Activated effector memory CD4-positive, alpha-beta T cell treated with anti-CD3 and anti-CD28 coated beads, Interleukin-2, amount 50 U/mL, for 16 hours (primary cell): ENCODE data around the gene IPO9.
"Not testable (repeated sequence)": the region's sequence is repeated elsewhere in the genome, so short reads cannot be mapped to it uniquely, and the experiment has no call there.

Experiments
- DNase-seq: peaks from one replicate; pipeline ENCODE4 v3.0.0-alpha.2; 2020

Gene IPO9

DNA sequence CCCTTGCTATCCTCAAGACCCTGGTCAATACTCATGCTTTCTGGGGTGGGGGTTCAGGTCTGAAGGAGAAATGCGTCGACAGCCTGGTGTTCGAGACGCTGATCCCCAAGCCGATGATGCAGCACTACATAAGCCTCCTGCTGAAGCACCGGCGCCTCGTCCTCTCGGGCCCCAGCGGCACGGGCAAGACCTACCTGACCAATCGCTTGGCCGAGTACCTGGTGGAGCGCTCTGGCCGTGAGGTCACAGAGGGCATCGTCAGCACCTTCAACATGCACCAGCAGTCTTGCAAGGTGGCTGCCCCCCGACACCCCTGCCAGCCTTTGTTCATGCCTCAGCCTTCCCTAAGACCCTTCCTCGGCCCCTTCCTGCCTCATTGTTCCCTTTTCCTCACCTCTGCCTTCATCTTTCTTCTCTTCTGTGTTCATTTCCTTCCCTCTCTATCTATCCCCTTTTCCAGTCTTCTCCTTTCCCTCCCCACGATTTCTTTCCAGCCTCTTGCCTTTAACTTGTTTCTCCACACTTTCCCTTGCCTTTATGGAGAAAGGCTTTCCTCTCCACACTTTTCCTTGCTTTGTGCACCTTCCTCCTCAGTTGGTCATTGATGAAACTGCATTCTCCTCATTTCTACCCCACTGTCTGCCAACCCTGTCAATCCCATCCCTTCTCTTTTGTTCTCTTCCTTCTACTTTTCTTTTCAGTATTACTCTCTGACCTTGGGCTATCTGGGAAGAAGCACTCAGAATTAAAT lies 18.3 kb upstream of the IPO9 start:
- no peak for DNase-seq

DNA sequence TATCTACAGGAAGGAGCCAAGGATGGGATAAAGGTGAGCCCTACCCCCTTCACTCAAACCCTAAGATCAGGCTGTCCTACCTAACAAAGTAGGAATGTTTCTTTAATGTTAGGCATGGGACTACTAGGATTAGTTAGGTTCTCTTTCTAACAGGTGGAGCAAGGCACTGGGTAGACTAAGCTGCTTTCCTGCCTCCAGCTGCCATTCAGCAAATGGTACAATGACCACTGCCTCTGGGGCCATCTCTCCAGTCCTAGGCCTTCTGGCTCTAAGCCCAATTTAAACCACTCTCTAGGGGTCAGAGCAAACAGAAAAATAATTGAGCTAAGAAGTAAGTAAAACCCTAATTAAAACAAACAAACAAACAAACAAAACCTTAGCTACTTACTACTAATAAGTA lies 15.7 kb upstream of the IPO9 start:
- DNase-seq: no peak

DNA sequence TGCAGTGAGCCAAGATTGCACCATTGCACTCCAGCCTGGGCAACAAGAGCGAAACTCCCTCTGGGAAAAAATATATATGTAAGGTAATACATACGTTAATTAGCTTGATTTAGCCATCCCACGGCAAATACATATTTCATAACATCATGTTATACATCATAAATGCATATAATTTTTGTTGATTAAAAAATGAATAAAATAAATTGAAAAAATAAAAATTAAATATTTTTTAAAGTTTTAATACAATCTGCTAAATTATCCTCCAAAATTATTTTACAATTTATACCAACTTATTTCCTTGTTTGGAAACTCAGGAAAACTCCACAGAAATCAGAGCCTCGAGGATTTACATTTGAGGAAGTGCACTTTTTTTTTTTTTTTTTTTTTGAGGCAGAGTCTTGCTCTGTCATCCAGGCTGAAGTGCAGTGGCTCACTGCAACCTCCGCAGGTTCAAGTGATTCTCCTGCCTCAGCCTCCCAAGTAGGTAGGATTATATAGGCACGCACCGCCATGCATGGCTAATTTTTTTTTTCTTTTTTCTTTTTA lies 12.6 kb upstream of the IPO9 start:
- no peak for DNase-seq

DNA sequence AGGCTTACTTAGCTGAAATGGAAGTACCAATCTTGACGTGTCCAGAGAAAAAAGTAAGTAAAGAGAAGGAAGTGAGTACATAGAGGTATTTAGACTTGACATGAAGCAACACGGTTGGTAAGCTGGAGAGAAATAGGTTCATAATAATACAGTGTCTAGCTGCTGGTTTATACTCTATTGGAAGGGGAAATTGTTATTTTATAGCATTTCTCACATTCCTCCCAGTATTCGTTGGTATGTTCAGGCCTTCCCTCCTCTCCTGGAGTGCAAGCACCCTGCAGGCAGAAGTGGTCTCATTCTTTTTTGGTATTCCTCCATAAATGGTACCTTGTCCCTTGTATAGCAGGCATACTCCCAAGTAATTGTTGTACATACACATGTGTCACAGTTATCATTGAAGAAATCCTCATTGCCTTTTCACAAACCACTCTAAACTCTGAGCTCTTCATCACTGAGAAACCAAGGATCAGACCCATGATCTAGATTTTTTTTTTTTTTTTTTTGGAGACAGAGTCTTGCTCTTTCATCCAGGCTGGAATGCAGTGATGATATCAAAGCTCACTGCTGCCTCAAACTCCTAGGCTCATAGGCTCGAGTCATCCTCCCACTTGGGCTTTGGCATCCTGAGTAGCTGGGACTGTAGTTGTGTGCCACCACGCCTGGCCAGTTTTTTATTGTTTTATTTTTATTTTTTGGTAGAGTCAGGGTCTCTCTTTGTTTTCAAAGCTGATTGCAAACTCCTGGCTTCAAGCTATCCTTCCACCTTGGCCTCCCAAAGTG lies 9.8 kb upstream of the IPO9 start:
- DNase-seq: no peak

DNA sequence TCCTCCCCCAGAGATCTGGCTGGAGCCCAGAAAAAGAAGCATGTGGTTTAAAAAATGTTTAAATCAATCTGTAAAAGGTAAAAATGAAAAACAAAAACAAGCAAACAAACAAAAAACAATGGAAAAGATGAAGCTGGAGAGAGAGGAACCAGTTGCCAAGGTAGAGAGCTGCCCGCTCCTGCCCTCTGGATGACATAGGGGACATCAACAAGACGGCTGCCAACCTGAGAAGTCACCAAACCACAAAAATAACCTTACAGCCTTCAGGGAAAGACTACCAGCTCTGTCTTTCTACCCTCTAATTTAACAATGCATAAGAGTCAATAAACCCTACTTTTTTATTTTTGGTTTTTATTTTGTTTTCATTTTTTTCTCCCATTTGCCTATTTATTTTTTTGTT lies 8.5 kb upstream of the IPO9 start:
- no peak for DNase-seq

DNA sequence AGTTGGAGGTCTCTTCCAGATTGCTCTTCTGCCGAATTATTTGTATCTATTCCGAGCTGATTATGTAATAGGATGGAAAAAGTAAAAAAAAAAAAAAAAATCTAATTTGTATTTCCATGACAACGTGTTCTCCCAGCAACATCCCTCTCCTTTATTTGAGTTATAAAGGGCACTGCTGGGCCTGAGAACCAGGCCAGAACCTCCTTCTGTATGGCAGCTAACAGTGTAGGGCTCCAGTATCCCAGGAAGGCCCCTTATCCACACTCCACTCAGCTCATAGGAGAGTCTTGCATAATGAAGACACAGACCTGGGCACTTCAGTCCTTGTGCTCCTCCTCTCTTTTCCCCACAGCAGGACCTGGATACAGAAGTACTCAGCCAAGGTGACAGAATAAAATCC lies 3.7 kb upstream of the IPO9 start:
- no peak for DNase-seq

DNA sequence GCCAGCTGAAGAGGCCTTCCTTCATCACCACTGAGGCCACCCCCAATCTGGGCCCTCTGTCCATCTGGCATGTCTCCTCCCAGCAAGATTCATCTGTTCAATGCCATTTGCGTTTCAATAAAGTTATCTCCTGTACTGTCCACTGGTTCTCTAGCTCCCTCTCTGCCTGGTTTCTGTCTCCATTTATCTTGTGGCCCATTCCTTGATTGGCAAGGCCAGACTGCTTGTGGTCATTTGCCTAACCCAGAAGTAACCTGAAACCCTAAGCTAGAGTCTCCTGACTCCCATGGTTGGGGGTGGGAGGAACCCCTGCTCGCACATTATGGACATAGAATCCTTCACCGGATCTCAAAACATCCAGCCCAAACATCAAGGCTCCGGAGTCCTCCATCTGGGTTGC lies 2.1 kb upstream of the IPO9 start:
- no peak for DNase-seq

DNA sequence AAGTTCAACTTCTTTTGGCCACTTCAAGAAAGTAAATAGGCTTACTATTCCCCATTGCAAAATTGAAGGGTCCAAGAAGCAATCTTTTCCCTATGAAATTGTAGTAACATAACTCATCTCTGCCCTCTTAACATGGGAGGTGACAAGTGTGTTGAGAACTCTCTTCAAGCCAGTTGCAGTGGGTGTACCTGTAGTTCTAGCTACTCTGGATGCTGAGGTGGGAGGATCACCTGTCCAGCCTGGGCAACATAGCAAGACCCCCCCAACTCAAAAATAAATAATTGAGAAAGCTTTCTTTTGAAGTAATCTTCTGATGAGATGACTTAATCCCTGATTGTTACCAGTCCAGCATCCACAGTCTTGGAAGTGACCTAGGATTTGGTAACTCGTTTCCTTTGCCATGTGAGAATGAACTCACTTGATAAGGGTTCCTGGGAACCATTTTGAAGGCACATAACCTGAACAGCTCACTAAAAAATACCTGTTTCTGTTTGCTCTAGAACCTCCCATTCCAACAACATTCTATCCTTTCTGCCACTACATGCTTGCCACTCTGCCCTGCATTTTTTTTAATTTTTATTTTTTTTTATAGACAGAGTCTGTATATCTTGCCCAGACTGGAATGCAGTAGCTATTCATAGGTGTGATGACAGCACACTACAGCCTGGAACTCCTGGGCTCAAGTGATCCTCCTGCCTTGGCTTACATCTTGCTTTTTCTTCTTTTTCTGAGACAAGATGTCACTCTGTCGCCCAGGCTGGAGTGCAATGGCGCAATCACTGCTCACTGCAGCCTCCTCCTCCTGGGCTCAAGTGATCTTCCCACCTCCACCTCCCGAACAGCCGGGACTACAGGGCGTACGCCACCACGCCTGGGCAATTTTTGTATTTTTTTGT lies 1.4 kb upstream of the IPO9 start:
- DNase-seq: no peak

DNA sequence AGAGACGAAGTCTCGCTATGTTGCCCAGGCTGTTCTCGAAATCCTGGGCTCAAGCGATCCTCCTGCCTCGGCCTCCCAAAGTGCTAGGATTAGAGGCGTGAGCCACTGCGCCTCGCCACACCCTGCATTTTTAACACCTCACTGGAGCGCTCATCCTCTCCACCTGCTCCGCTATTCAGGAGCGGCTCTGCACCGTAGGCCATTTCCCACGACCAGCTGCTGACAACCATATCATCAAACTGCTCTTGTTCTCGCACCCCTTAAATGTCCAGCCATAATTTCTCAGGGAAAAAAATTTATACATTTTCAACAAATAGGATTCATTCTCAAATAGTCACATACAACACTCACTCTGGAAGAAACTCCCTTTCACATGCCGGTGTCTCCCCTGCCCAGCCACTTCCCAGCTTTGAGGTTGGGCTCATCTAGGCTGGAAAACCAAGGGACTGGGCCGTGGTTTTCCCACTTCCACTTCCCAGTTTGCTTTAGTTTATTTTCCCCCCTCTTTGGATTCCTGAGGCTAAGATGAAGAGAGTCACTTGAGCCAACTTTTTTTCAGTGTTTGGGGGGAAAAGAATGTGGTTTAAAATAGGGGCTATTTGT lies 639 bp upstream of the IPO9 start:
- DNase-seq: no peak

DNA sequence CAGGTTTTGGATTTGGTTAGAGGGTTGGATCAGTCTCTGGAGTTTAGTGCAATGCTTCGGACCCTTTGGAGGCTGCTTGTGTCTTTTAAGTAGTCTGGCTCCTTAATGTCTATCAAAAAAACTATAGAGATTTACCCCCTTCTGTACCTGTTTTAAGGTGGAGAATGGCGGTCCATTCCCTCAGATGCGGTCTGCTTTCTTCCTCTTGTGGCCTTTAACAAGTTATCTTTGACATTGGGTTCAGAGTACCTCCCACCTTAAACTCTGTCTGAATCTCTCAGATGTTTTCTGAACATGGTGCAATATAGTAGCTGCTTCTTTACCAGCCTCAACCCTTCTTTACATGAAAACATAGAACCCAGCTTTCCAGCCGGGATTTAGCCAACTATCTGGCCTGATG lies 2.4 kb downstream of the IPO9 start:
- DNase-seq: no peak

DNA sequence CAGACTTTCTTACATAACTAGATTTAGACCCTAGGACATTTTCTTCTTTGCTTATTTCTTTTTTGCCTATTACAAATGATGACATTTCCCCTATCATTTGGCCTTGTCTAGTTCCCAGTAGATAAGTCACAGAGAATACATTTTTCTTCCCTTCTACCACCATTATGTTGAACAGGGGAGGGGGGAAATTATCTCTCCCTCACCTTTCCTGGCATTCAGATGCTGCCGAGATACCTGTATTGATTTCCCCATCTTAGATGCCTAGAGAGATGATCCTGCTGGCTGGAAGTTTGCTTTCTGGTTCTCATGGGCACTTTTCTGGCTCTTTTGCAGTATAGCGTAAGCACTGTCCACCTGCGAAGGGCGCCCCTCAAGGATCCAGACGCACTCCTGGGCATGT lies 5.7 kb downstream of the IPO9 start:
- no peak for DNase-seq

DNA sequence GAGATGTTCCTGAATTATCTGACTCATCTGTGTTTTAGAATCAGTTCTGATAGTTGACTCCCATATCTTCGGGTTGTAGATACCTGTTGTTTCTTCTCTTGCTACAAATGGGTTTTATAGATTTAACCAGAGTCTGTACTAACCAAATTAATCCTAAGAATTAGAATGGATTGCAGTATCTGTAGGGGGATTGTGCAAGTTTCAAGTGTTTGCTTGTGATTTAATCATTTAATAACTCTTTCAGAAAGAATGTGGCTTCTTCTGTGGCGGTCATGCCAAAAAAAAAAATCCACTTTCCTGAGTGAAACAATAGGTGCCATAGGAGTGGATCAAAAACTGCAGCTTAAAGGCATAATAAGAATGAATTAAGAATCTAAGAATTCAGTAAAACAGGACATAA lies 9.4 kb downstream of the IPO9 start:
- no peak for DNase-seq

DNA sequence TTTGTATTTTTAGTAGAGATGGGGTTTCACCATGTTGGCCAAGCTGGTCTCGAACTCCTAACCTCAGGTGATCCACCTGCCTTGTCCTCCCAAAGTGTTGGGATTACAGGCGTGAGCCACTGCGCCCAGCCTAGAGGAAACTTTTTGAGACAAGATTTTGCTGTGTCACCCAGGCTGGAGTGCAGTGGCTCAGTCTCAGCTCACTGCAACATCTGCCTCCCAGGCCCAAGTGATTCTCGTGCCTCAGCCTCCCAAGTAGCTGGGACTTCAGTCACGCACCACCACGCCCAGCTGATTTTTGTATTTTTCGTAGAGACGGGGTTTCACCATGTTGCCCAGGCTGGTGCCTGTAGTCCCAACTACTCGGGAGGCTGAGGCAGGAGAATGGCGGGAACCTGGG lies 10.1 kb downstream of the IPO9 start:
- not testable (repeated sequence) for DNase-seq

DNA sequence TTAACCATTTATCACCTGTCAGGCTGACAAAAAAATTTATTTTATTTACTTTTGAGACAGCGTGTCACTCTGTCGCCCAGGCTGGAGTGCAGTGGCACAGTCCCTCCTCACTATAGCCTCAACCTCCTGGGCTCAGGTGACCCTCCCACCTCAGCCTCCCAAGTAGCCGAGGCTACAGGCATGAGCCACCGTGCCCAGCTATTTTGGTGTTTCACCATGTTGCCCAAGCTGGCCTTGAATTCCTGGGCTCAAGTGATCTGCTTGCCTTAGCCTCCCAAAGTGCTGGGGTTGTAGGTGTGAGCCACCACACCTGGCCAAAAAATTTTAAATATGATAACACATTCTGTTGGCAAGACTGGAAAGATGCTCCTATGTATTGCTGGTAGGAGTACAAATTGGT lies 11.1 kb downstream of the IPO9 start:
- no peak for DNase-seq

DNA sequence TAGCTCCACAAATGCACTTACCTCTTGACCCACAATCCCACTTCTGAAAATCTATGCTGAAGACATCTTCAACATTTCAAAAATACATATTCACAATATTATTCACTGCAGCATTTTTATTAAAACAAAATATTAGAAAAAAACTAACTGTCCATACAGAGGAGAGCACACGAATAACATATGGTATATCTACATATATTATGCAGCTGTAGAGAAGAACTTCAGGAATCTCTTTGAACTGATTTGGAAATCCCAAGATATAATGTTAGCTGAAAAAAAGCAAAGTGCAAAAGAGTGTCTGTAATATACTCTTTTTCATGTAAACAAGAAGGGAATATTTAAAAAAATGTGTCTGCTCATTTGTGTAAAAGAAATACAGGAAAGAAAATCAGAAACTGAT lies 11.5 kb downstream of the IPO9 start:
- DNase-seq: no peak

DNA sequence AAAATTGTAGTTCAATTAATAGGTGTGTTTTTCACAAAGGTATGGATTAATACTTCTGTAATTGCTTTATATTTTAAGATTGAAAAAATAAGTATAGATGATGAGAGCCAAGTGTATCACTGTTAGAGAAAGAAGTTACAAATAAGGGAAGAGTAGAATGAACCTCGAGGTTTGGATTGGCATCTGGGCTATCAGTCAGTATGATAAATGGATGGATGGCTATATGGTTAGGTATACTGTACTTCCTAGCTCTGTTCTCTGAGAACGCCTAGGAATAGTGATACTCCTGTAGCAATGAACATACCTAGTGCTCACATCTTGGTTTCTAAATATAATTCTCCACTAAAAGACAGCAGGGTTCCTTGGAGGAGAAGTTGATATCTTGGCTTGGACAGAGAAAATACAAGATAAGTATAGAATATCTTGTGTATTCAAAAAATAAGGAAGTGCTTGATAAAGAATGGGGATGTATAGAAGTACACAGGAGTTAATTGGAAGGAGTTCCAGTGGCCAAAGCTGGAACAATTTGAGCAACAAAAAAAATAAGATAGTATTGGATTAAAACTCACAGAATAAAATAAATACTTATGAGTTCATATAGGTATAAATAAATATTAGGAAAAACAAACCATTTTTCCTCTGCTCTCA lies 12.4 kb downstream of the IPO9 start:
- DNase-seq: no peak

DNA sequence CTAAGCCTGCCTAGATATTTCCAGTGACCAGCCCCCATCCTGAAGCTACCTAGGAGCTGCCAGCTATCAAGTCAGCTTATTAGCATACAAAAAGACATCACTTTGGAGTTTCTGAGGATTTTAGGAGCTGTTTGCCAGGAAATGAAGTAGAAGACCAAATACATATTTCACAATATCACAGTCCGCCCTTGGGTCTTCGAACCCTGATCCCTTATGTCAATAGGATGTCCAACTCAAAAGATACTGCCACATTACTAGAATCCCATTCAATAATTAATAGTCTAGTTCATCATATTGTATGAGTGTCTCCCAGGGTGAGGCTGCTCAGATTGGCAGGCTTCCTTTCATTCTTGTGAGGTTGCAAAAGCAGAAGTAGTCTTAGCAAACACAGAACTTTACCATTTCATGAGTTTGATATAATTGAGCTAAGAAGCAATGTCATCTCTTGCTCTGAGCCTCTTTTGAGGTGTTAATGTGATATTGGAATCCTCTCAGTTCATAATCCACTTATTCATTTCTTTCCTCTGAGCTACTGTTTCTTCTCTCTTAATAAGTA lies 13.6 kb downstream of the IPO9 start:
- DNase-seq: no peak

DNA sequence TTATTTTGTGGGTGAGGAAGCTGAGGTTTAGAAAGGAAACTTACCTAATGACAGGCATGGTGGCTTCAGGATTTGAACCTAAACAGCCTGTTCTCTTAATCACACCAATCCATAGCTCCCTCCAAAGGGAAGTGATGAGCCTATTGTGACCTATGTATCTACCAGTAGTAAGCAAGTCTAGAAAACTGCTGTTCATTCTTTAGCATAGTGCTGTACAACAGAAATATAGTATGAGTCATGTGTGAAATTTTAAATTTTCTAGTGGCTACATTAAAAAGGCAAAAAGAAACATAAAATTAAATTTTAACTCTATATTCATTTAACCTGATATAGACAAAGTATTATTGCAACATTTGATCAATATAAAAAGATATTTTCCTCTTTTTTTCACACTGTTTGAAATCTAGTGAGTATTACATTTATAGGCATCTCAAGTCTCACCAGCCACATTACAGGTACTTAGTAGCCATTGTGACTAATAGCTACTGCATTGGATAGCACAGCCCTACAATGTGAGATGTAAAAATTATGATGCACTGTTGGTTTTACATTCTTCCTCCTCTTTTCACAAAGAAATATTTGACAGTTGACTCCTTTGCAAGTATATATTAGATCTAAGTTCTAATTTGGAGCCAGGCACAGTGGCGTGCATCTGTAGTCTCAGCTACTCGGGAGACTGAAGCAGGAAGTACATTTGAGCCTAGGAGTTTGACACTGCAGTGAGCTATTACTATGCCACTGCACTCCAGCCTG lies 16.6 kb downstream of the IPO9 start:
- no peak for DNase-seq

DNA sequence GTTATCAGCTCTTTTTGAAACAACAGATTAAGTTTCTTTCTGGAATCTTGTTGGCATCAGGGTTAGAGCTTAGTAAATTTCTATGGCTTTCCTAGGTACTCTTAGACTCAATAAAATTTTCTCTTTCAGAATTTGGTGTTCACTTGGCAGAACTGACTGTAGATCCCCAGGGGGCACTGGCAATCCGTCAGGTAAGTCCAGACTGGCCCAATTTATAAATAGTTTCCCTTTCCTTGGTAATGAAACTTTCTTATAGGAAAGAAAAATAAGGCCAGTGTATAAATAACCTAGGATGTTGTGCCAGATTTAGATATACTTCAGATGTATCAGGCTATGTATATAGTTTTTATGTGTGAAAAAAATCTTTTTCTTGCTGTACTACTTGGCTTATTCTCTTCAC lies 18.2 kb downstream of the IPO9 start:
- no peak for DNase-seq

DNA sequence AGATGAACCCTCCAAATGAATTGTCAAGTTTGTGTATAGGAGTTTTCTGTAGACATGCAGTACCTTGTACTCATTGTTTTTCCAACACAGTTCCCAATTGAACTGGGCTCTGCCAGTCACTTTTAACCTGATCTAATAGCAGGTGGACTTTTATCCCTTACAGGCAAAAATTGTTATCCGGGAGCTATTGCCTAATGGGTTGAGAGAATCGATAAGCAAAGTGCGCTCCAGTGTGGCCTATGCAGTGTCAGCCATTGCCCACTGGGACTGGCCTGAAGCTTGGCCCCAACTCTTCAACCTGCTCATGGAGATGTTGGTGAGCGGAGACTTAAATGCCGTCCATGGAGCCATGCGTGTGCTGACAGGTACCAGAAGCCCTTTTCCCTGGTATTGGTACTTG lies 19.3 kb downstream of the IPO9 start:
- DNase-seq: no peak

DNA sequence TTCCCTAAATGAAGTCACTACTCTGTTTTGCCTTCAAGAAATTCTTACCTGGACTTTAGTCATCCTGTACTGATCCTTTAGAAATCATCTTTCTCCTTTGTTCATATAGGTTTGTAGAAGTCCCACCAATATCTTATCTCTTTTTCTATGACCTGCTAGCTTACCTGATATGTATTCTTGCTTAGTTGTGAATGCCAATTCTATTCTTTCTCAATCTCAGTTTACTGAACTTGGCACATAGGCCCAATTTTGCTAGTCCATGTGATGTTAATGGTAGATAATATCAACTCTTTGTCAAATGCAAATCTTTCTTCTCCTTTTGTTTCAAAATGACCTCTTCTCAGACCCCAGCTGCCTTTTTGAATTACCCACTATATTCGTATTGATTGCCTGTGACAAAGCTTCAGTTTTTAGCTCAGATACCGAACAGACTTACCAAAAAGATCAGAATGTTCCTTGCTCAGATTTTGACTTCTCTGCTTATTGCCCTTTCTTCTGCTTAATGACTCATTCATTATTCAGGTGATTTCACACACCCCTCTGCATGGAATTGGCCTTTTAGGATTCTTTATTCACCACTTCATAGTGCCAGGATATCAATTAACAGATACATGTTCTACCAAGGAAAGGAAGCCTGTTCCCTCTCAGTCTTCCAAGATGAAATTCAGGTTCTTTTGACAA lies 20.6 kb downstream of the IPO9 start:
- no peak for DNase-seq
